Pulmonary artery endothelial cell (primary cell): ENCODE data around the gene TTYH1. TPM values are rescaled to one million over a fixed set of nuclear protein-coding genes. Genes with fewer than 3 reads are reported as not detected.
"Not testable (repeated sequence)": the region's sequence is repeated elsewhere in the genome, so short reads cannot be mapped to it uniquely, and the experiment has no call there.

ENCODE experiments used
- DNase-seq: peaks from one replicate; pipeline ENCODE4 v3.0.0-alpha.2; 2011; ENCODE audit warnings: low read depth, low spot score
- total RNA-seq: library from RNA; depleted of rRNA; stranded (reverse); fragments of >200 nt; gene quantifications from 2 replicates; pipeline ENCODE4 v1.2.3, GENCODE V29; 2014

TTYH1 gene
- total RNA-seq, 1 donor from 2014 or later, result not detected

- no peak for DNase-seq
These were observed 44.3 kb downstream of the TTYH1 start for GRCh38 chr19:54459282-54460229.

DNA sequence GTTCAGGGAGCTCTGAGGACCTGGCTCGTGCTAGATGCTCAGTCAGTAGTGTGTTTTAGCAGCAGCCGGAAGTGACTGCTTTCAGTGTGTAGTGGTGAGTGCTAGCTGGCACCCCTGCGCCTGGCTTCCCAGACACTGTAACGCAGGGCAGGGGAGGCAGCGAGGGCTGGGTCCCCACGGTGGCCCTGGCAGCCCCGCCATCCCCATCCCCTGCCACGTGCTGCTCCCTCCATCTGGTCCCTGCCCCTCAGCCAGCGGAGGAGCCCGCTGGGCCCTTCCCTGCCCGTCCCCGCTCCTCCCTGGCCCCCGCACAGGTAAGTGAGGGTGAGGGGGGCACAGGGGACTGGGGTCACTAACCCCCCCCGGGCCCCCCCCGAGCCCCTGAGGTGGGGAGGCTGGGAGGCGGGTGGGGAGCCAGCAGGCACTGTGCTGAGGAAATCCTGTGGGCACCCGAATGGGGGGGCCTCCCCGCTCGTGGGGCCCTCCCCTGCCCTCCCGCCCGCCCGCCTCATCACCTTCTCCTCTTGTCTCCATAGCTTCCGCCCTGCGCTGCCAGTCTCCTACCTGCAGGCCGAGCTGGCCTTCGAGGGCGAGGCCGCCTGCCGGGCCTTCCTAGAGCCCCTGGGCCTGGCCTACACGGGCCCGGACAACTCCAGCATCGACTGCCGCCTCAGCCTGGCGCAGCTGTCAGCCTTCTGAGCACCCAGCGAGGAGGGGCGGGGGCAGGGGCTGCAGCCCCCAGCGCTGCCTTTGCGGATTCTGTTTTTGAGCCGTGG, 45.2 kb downstream of the TTYH1 start:
- DNase-seq, result no peak

DNA sequence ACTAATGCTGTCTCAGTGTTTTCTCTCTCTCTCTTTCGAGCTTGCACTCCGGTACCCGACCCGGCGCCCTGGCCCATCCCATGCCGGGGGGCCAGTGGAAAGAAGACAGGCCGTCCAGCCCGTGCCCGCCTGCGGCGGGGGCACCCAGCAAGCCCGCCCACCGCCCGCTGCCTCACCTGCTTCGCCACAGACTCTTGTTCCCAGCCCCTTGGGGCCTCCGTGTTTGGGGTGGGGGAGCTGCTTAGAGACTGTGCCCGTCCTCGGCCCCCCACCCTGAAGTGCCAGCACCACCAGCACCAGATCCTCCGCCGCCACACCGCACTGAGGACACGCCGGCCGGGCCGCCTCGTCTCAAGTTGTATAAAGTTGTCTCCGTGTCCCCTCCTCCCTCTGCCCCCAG, 45.9 kb downstream of the TTYH1 start:
- DNase-seq, result no peak

DNA sequence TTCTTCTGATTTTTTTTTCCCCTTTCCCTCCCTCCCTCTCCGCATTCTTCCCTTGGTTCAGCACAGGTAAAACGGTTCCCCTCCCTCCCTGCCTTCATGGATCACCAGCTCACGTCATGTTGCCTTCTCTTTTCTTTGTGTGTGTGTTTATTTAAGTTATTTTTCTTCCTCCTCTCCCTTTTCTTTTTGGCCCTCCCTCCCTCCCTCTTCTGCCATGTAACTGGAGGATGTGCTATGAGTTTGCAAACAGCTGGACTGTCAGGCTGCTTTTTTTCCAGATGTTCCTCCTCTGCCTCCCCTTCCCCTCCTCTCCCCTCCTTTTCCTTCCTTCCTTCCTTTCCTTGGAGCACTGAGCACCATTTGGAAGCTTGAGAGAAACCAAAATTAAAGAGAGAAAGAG, 46.3 kb downstream of the TTYH1 start:
- no peak for DNase-seq

DNA sequence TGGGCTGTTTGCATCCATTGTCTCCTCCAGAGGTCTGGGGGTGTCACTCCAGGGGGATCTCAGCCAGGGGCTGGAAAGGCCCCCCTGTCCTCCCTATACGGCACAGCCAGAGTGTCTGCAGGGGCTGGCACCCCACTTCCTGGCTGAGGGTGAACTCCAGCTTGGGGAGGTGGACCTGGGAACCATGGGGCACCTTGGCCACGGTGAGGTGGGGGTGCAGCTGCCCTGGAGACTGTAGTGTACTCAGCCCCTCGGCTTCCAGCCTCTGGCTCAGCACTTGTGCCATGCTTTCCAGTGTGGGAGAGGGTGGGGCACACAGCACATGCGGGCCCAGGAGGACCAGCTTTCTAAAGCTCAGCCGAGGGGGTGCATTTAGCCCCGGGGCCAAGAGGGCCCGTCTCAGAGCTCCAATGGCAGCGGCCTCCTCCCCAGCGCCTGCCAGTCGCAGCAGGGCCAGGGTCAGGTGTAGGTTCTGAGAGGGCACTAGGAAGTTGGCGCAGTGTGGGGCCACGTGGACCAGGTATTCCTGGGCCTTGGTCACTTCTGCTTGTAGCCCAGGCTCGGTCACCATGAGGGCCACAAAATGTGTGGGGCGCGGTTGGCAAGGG, 46.9 kb downstream of the TTYH1 start:
- DNase-seq, result no peak

GRCh38 chr19:54462655-54463530, 47.6 kb downstream of the TTYH1 start:
- no peak for DNase-seq

GRCh38 chr19:54463531-54464043, 48.3 kb downstream of the TTYH1 start, which contains the start of gene LENG9:
Gene LENG9 (minus strand): TSS chr19:54463778. CDS start chr19:54463526, 252 bp downstream.
- DNase-seq, result peak; percentile 97

DNA sequence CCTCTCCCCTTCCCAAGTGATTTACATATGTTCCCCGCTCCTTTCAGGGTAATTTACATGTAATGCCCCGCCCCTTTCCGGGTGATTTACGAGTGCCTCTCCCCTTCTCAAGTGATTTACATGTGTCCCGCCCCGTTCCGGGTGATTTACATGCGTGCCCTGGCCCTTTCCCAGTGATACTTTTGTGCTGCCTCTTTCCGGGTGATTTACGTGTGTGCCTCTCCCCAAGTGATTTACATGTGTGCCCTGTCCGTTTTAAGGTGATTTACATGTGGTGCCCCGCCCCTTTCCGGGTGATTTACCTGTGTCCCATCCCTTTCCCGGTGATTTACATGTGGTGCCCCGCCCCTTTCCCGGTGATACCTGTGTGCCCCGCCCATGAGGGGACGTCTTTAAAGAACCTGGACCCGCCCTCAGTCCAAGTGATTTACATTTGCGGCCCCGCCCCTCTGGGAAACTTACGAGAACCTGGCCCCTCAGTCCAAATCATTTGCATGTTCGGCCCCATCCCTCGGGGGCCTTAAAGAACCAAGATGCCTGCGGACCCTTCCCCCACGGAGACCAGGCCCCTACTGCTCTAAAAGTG, 48.9 kb downstream of the TTYH1 start:
- DNase-seq, result no peak

GRCh38 chr19:54464630-54465425, 49.6 kb downstream of the TTYH1 start:
- DNase-seq, result no peak

GRCh38 chr19:54465426-54466109, 50.3 kb downstream of the TTYH1 start:
- DNase-seq, result no peak

DNA sequence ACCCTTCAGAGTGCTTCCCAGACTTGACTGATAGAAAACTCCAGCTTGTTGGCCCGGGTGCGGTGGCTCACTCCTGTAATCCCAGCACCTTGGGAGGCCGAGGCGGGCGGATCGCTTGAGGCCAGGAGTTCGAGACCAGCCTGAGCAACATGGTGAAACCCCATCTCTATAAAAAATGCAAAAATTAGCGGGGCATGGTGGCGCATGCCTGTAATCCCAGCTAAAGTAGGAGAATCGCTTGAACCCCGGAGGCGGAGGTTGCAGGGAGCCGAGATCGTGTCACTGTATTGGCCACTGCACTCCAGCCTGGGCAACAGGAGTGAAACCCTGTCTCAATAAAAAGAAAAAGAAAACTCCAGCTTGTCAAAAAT, 50.8 kb downstream of the TTYH1 start:
- not testable (repeated sequence) for DNase-seq

- DNase-seq, result no peak
These were observed 54.3 kb downstream of the TTYH1 start for GRCh38 chr19:54469496-54469934.

DNA sequence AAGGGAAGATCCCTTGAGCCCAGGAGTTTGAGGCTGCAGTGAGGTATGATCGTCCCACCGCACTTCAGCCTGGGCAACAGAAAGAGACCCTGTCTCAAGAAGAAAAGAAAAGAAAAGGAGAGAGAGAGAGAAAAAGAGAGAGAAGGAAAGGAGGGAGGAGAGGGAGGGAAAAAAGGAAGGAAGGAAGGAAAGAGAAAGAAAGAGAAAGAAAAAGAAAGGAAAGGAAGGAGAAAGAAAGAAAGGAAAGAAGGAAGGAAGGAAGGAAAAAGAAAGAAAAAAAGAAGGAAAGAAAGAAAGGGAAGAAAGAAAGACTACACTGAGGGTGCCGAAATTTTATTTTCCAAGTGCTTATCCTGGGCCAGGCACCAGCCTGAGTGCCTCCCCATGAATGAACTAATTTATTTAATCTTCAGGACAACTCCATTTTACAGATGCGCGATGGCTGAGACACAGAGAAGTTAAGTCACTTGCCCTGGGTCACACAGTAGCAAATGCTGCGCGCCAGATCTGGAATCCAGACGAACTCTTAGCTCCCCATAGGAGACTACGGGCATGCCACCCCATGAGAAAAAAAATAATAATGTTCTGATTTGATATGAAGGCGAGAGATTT, 55.1 kb downstream of the TTYH1 start:
- DNase-seq, result no peak

- DNase-seq, result no peak
These were observed 55.9 kb downstream of the TTYH1 start for GRCh38 chr19:54470991-54471782.

- peak; percentile 69 for DNase-seq
These were observed 58.0 kb downstream of the TTYH1 start, which contains the start of gene CDC42EP5 for GRCh38 chr19:54473071-54473891. Gene CDC42EP5 (minus strand): TSS chr19:54473296. CDS start chr19:54465547, 7,749 bp downstream.

GRCh38 chr19:54473892-54474372, 58.7 kb downstream of the TTYH1 start:
- no peak for DNase-seq
